OCI-LY3 (cell line): ENCODE results near the gene MYOF.

Source experiments
- EZH2phosphoT487 ChIP-seq: fragments of 200-600 bp; shearing (Covaris generic); IDR thresholded peaks from 2 replicates; pipeline ENCODE4 v1.6.1; 2018; ENCODE audit warnings: antibody characterized with exemption, mixed run types, low read depth
- TF ChIP-seq, protein P1 (sequence below): fragments of 200-600, 300-600 bp; sonication (generic); IDR thresholded peaks from 2 replicates; pipeline ENCODE4 v1.5.1; 2014; ENCODE audit warnings: antibody characterized with exemption, low read length, low read depth

DNA sequence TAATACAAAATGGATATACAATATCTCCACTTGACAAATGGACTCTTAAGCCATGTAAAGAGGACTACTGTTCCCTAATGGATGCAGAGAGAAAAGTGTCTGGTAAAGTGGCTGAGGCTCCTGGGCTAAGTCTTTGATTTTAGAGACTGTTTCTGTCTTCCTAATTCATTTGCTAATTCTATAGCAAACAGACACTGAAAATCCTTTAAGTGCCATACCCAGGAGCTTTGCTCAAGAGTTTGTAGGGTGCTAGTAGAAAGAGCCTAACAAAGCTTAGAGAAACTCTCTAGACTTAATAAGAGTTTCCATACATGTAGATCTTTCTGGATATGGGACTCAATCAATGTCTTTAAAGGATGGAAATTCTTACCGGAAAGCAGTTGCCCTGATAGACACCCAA, 31.0 kb upstream of the MYOF start:
- TF ChIP-seq, protein P1, sequence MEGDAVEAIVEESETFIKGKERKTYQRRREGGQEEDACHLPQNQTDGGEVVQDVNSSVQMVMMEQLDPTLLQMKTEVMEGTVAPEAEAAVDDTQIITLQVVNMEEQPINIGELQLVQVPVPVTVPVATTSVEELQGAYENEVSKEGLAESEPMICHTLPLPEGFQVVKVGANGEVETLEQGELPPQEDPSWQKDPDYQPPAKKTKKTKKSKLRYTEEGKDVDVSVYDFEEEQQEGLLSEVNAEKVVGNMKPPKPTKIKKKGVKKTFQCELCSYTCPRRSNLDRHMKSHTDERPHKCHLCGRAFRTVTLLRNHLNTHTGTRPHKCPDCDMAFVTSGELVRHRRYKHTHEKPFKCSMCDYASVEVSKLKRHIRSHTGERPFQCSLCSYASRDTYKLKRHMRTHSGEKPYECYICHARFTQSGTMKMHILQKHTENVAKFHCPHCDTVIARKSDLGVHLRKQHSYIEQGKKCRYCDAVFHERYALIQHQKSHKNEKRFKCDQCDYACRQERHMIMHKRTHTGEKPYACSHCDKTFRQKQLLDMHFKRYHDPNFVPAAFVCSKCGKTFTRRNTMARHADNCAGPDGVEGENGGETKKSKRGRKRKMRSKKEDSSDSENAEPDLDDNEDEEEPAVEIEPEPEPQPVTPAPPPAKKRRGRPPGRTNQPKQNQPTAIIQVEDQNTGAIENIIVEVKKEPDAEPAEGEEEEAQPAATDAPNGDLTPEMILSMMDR: no peak
- TF ChIP-seq EZH2phosphoT487: no peak
